ENCODE results near the gene GFI1B. TPM values are rescaled to one million over a fixed set of nuclear protein-coding genes. Genes with fewer than 3 reads are reported as not detected.
"Not testable (repeated sequence)": the region's sequence is repeated elsewhere in the genome, so short reads cannot be mapped to it uniquely, and the experiment has no call there.

GFI1B gene
- total and polyA plus RNA-seq, 4 donors = 0.30 to 1.1 (median 0.46) TPM

- H3K4me1 ChIP-seq (ENCODE audit: control insufficient read depth, insufficient read depth, low read length) = no peaks in the 10 kb centered on the region
- DNase-seq (ENCODE audit: low read depth in 4 of 6, low spot score in 6 of 6) = no peak
- no peak overlapping the region for H3K4me3 ChIP-seq (ENCODE audit: low read depth, low read length)
- 95% methylated on average over 11 of the region's 13 CpGs for WGBS (ENCODE audit: insufficient coverage)
- H3K36me3 ChIP-seq (ENCODE audit: control insufficient read depth, insufficient read depth, low read length) = no peaks in the 10 kb centered on the region
- H3K27ac ChIP-seq (ENCODE audit: low read depth, low read length) = no peak overlapping the region
- H3K27me3 ChIP-seq (ENCODE audit: control insufficient read depth, insufficient read depth, low read length) = peaks cover 2% of the 10 kb centered on the region
- H3K9me3 ChIP-seq (ENCODE audit: control insufficient read depth, insufficient read depth, low read length) = no peaks in the 10 kb centered on the region
Measured at GRCh38 chr9:132989014-132989310, 10.5 kb downstream of the GFI1B start.

GRCh38 chr9:132989414-132989996 is 11.0 kb downstream of the GFI1B start:
- H3K4me3 ChIP-seq (ENCODE audit: low read depth, low read length) = no peak overlapping the region
- peaks cover 2% of the 10 kb centered on the region for H3K27me3 ChIP-seq (ENCODE audit: control insufficient read depth, insufficient read depth, low read length)
- H3K36me3 ChIP-seq (ENCODE audit: control insufficient read depth, insufficient read depth, low read length) = no peaks in the 10 kb centered on the region
- 93% methylated on average over 23 of the region's 23 CpGs for WGBS (ENCODE audit: insufficient coverage)
- no peak for DNase-seq (ENCODE audit: low read depth in 4 of 6, low spot score in 6 of 6)
- H3K27ac ChIP-seq (ENCODE audit: low read depth, low read length) = no peak overlapping the region
- peaks cover 4% of the 10 kb centered on the region for H3K4me1 ChIP-seq (ENCODE audit: control insufficient read depth, insufficient read depth, low read length)
- no peaks in the 10 kb centered on the region for H3K9me3 ChIP-seq (ENCODE audit: control insufficient read depth, insufficient read depth, low read length)

- not testable (repeated sequence) for DNase-seq (ENCODE audit: low read depth in 4 of 6, low spot score in 6 of 6); H3K27me3 ChIP-seq (ENCODE audit: control insufficient read depth, insufficient read depth, low read length); H3K4me3 ChIP-seq (ENCODE audit: low read depth, low read length); H3K9me3 ChIP-seq (ENCODE audit: control insufficient read depth, insufficient read depth, low read length); H3K4me1 ChIP-seq (ENCODE audit: control insufficient read depth, insufficient read depth, low read length); H3K27ac ChIP-seq (ENCODE audit: low read depth, low read length); H3K36me3 ChIP-seq (ENCODE audit: control insufficient read depth, insufficient read depth, low read length)
- 84% methylated on average over 4 of the region's 4 CpGs for WGBS (ENCODE audit: insufficient coverage)
Measured at GRCh38 chr9:132989998-132990557, 11.6 kb downstream of the GFI1B start.

GRCh38 chr9:132990781-132991180 is 12.3 kb downstream of the GFI1B start:
- peaks cover 4% of the 10 kb centered on the region for H3K4me1 ChIP-seq (ENCODE audit: control insufficient read depth, insufficient read depth, low read length)
- no peak overlapping the region for H3K27ac ChIP-seq (ENCODE audit: low read depth, low read length)
- 95% methylated on average over 14 of the region's 14 CpGs for WGBS (ENCODE audit: insufficient coverage)
- no peak overlapping the region for H3K4me3 ChIP-seq (ENCODE audit: low read depth, low read length)
- no peaks in the 10 kb centered on the region for H3K36me3 ChIP-seq (ENCODE audit: control insufficient read depth, insufficient read depth, low read length)
- peaks cover 2% of the 10 kb centered on the region for H3K27me3 ChIP-seq (ENCODE audit: control insufficient read depth, insufficient read depth, low read length)
- no peak for DNase-seq (ENCODE audit: low read depth in 4 of 6, low spot score in 6 of 6)
- H3K9me3 ChIP-seq (ENCODE audit: control insufficient read depth, insufficient read depth, low read length) = no peaks in the 10 kb centered on the region

DNA sequence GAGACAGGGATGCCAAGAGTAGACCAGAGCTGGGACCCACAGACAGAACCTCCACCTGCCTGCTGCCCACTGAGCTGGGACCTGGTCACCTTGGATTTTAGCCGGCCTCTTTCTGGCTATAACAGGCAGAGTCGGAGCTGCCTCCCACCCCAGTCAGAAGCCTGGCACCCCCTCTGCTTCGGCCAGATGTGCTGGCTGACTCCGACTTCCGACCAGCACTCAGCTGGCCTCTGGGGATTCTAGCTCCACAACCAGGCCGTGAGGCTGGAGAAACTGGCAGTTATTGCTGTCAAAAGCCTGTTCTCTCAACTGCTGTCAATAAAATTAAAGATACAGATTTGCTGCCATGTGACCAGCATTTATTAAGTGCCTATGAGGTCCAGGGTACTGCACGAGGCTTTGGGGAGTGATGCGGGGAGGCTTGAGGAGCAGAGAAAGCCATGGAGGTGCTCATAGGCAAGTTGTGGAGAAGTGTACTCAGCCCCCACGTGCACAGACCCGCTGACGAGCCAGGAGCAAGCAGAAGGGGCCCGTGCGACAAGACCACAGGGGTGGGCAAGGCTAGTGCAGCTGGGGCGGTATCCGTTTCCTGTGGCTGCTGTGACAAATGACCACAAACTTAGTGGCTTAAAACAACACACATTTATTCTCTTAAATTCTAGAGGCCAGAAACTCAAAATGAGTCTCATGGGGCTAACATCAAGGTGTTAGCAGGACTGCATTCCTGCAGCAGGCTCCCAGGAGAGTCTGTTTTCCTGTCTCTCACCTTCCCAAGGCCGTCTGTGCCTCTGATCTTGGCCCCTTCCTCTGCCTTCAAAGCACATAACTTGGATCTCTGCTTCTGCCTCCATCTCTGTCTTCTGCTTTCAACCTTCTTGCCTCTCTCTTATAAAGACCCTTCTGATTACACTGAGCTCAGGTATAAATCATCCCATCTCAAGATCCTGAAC is 13.1 kb downstream of the GFI1B start:
- peaks cover 4% of the 10 kb centered on the region for H3K4me1 ChIP-seq (ENCODE audit: control insufficient read depth, insufficient read depth, low read length)
- no peak overlapping the region for H3K27ac ChIP-seq (ENCODE audit: low read depth, low read length)
- no peak for DNase-seq (ENCODE audit: low read depth in 4 of 6, low spot score in 6 of 6)
- WGBS (ENCODE audit: insufficient coverage) = 50% methylated on average over 16 of the region's 16 CpGs
- H3K4me3 ChIP-seq (ENCODE audit: low read depth, low read length) = no peak overlapping the region
- no peaks in the 10 kb centered on the region for H3K9me3 ChIP-seq (ENCODE audit: control insufficient read depth, insufficient read depth, low read length)
- no peaks in the 10 kb centered on the region for H3K36me3 ChIP-seq (ENCODE audit: control insufficient read depth, insufficient read depth, low read length)
- peaks cover 2% of the 10 kb centered on the region for H3K27me3 ChIP-seq (ENCODE audit: control insufficient read depth, insufficient read depth, low read length)

GRCh38 chr9:132993511-132993939 is 15.0 kb downstream of the GFI1B start:
- H3K4me1 ChIP-seq (ENCODE audit: control insufficient read depth, insufficient read depth, low read length) = peaks cover 4% of the 10 kb centered on the region
- H3K9me3 ChIP-seq (ENCODE audit: control insufficient read depth, insufficient read depth, low read length) = no peaks in the 10 kb centered on the region
- no peak overlapping the region for H3K4me3 ChIP-seq (ENCODE audit: low read depth, low read length)
- H3K27me3 ChIP-seq (ENCODE audit: control insufficient read depth, insufficient read depth, low read length) = peaks cover 2% of the 10 kb centered on the region
- 69% methylated on average over 14 of the region's 14 CpGs for WGBS (ENCODE audit: insufficient coverage)
- H3K27ac ChIP-seq (ENCODE audit: low read depth, low read length) = no peak overlapping the region
- no peaks in the 10 kb centered on the region for H3K36me3 ChIP-seq (ENCODE audit: control insufficient read depth, insufficient read depth, low read length)
- no peak for DNase-seq (ENCODE audit: low read depth in 4 of 6, low spot score in 6 of 6)

DNA sequence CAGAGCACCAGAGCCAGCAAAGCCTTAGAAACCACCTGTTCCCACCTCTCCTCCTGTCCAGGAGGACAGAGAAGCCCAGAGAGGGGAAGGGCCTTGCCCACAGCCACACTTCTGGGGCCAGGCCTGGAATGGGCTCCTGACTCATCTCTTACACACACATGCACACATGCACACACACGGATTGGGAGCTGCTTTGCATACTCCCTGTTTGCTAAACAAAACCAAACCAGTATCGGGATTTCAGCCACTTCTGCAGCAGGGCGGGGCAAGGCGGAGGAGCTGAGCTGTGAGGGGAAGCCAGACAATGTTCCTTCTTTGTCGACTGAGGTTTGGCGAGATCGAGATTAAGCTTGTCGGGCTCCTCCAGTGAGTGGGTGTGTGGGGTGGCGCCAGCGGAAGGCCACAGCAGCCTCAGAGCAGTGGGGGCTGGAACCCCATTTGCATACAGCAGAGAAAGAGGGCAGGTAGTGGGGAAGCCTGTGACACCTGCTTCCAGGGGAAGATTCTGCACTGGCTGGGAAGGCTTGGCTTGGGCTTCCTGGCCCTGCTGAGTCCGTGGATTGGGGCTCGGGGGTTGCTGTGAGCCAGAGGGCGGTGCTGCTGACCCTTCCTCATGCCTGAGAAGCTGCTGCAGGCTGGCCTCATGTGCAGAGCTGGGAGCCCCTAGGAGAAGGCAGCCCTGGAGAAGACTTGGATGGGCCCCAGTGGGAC is 16.1 kb downstream of the GFI1B start:
- WGBS (ENCODE audit: insufficient coverage) = 35% methylated on average over 12 of the region's 13 CpGs
- Histone ChIP-seq H3K9me3 (ENCODE audit: control insufficient read depth, insufficient read depth, low read length) (no peaks in the 10 kb centered on the region), H3K36me3 (ENCODE audit: control insufficient read depth, insufficient read depth, low read length) (no peaks in the 10 kb centered on the region), H3K27ac (ENCODE audit: low read depth, low read length) (no peak overlapping the region), H3K4me1 (ENCODE audit: control insufficient read depth, insufficient read depth, low read length) (peaks cover 4% of the 10 kb centered on the region), H3K27me3 (ENCODE audit: control insufficient read depth, insufficient read depth, low read length) (peaks cover 2% of the 10 kb centered on the region), H3K4me3 (ENCODE audit: low read depth, low read length) (no peak overlapping the region)
- no peak for DNase-seq (ENCODE audit: low read depth in 4 of 6, low spot score in 6 of 6)

DNA sequence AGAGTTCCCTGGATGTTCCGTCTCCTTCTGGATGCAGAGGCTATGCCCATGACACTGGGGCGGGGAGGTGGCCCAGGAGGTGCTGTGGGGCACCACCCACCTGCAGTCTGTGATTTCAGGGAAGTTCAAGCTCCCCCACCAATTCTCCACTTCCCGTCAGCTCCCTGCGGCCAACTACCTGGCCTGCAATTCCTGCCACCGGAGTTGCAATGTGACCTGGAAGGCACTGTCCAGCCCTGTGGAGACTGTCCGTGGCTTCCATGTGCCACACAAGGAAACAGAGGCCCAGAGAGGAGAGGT is 16.6 kb downstream of the GFI1B start:
- DNase-seq (ENCODE audit: low read depth in 4 of 6, low spot score in 6 of 6) = no peak
- 89% methylated on average over 6 of the region's 6 CpGs for WGBS (ENCODE audit: insufficient coverage)
- no peaks in the 10 kb centered on the region for H3K36me3 ChIP-seq (ENCODE audit: control insufficient read depth, insufficient read depth, low read length)
- no peak overlapping the region for H3K27ac ChIP-seq (ENCODE audit: low read depth, low read length)
- H3K27me3 ChIP-seq (ENCODE audit: control insufficient read depth, insufficient read depth, low read length) = peaks cover 2% of the 10 kb centered on the region
- no peak overlapping the region for H3K4me3 ChIP-seq (ENCODE audit: low read depth, low read length)
- no peaks in the 10 kb centered on the region for H3K9me3 ChIP-seq (ENCODE audit: control insufficient read depth, insufficient read depth, low read length)
- H3K4me1 ChIP-seq (ENCODE audit: control insufficient read depth, insufficient read depth, low read length) = peaks cover 4% of the 10 kb centered on the region

DNA sequence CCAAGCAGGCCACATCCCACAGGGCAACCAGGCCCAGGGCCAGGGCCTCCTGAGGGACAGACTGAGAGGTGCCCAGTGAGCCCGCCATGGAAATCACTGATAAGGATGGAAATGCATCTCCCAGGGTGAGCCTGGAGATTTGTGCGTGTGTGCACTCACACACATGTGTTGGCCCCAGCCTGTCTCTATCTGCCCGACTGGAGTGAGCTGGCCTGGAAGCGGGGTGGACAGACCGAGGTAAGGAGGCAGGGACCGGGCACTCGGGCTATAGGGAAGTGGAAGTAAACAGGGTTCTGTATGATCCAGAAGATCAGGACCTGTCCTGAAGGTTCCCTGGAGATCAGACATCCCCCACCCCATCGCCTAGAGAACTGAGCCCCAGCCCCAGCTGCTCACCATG is 17.4 kb downstream of the GFI1B start:
- 88% methylated on average over 4 of the region's 8 CpGs for WGBS (ENCODE audit: insufficient coverage)
- DNase-seq (ENCODE audit: low read depth in 4 of 6, low spot score in 6 of 6) = no peak
- peaks cover 4% of the 10 kb centered on the region for H3K4me1 ChIP-seq (ENCODE audit: control insufficient read depth, insufficient read depth, low read length)
- no peak overlapping the region for H3K27ac ChIP-seq (ENCODE audit: low read depth, low read length)
- no peak overlapping the region for H3K4me3 ChIP-seq (ENCODE audit: low read depth, low read length)
- peaks cover 2% of the 10 kb centered on the region for H3K27me3 ChIP-seq (ENCODE audit: control insufficient read depth, insufficient read depth, low read length)
- H3K36me3 ChIP-seq (ENCODE audit: control insufficient read depth, insufficient read depth, low read length) = no peaks in the 10 kb centered on the region
- no peaks in the 10 kb centered on the region for H3K9me3 ChIP-seq (ENCODE audit: control insufficient read depth, insufficient read depth, low read length)
